AG10803 (cell line): ENCODE data around the gene PLEKHM3.

ENCODE experiments used
- DNase-seq: peaks from one replicate; pipeline ENCODE4 v3.0.0; 2010; ENCODE audit warnings: low read depth
- H3K4me3 ChIP-seq: 2 replicates; pipeline ENCODE4 v1.5.1; 2011; ENCODE audit warnings: mild to moderate bottlenecking, low read length, control low read depth
- TF ChIP-seq, protein P1 (sequence below): conservative IDR thresholded peaks from 2 replicates; pipeline ENCODE4 v1.5.1; 2011; ENCODE audit warnings: mild to moderate bottlenecking, low read length, control low read depth, inconsistent platforms

The PLEKHM3 gene

DNA sequence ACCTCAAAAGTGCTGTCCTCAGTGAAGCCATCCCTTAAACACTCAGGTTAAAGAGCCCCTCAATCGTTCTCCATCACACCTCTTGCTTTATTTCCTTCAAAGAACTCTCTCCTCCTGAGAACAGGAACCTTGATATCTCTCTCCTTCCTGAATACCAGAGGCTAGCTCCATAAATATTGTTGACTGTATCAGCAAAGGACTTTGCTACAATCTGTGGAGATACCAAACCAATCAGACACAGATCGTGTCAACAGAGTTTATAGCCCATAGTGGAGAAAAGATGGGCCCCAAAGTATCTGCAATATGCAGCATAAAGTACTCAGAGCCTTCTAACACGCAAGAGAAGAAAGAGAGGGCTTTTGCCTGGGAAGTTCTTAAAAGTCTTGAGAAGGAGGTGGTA, 36.4 kb downstream of the PLEKHM3 start:
- H3K4me3 ChIP-seq: no peak overlapping the region
- no peak for DNase-seq
- TF ChIP-seq, protein P1, sequence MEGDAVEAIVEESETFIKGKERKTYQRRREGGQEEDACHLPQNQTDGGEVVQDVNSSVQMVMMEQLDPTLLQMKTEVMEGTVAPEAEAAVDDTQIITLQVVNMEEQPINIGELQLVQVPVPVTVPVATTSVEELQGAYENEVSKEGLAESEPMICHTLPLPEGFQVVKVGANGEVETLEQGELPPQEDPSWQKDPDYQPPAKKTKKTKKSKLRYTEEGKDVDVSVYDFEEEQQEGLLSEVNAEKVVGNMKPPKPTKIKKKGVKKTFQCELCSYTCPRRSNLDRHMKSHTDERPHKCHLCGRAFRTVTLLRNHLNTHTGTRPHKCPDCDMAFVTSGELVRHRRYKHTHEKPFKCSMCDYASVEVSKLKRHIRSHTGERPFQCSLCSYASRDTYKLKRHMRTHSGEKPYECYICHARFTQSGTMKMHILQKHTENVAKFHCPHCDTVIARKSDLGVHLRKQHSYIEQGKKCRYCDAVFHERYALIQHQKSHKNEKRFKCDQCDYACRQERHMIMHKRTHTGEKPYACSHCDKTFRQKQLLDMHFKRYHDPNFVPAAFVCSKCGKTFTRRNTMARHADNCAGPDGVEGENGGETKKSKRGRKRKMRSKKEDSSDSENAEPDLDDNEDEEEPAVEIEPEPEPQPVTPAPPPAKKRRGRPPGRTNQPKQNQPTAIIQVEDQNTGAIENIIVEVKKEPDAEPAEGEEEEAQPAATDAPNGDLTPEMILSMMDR: no peak

DNA sequence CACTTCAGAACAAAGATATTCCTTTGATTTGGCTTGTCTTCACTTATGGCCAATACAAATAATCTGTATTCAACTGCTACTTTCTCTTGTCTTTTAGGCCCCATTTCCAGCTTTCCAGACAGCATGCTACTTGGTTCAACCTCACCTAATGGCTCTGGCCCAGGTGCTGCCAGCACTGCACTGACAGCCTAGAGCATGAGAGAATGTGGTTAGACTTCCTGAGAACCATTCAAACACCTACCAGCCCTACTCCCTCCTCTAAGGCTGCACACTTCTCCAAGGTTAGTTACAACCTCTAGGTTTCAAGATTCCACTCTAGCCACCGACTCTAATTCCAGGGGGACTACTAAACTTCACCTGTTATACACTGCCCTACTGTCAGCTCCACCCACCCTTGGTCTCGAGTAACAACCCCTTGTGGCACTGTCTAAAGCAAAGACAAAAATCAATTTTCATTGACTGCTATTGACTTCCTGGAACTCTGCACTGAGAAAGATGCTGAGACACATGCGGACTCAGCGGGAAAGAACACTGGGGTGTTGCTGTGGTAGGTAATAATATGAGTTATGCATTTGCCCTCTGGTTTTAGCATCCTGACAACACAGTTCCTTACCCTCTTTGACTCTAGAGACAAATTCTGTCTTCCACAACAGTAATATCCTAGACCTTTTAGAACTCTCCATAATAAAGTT, 38.2 kb downstream of the PLEKHM3 start:
- TF ChIP-seq, protein P1: no peak
- no peak overlapping the region for H3K4me3 ChIP-seq
- no peak for DNase-seq

DNA sequence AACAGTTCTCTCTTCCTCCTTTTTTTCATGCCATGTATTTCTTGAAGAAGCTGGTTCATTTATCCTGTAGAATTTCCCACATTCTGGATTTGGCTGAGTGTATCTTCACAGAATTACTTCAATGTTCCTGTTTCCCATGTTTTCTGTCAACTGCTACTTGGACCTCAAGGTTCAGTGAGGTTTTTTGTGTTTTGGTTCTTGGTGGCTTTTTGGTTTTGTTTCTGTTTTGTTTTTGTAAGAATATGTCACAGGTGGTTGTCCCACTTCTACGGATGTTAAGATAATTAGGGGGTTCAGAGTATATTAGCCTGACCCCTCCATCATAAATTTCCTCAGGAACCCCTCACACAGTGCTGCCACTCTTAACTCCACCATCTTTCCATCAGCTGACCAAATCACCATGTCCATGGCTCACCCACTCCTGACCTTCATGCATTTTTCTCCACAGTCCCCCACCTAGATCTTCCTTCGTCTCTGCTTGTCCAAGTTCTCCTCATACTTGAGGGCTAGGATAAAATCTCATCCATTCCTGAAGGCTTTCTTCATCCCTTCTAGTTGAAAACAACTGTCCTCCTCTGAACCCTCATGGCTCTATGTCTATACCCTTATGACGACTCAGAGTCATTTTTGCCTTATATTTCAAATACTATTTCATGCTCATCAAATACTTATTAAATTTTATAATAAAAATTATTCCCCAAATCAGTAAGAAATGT, 40.4 kb downstream of the PLEKHM3 start:
- no peak for DNase-seq
- no peak overlapping the region for H3K4me3 ChIP-seq
- TF ChIP-seq, protein P1: no peak

DNA sequence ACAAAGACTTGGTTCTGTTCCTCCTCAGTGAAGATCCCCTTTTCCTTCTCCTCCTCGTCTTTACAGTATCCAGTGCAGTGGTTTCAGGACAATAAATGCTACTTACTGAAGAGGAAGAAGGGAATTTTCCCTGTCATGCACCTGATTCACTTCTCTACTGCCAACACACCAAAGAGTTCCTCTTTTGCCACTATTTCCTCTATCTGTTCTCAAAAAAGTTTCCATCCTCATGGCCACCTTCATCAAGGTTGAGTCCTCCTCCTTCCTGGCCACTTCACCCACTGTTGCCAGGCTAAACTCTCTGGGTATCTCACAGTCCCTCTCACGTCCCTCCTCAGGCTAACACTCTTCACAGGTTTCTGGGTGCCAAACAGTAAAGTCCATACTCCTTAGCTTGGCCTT, 41.7 kb downstream of the PLEKHM3 start:
- no peak overlapping the region for H3K4me3 ChIP-seq
- TF ChIP-seq, protein P1: no peak
- no peak for DNase-seq

DNA sequence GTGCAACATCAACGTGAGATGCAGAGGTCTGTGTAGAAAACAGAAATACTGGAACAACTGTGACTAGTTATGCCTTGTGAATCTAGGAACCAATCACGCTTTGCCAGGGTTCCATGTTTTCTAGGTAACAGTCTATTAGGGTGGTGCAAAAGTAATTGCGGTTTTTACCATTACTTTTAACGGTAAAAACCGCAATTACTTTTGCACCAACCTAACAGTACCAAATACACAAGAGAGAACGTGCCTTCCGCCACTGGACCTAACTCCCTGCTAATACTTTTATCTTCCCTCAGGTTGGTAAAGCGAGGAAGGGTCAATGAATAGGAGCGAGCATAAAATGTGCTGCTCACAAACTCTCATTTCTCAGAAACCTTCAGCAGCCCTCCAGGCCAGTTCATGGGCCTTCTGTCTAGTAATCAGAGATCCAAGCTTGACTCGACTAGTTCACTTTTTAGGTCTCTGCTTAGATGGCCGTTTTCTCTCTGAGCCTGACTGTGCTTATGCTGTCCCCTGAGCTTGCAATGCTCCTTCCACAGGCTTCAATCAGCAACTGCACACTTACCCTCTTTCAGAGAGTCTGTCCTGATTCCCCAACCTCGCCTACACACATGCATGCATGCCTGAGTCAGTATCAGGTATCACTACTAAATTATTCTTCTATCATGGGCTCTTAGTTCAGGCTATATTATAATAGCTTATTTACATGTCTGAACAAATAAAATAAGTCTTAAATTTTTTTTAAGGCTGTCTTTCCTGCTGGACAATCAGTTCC, 47.0 kb downstream of the PLEKHM3 start:
- DNase-seq: no peak
- no peak overlapping the region for H3K4me3 ChIP-seq
- TF ChIP-seq, protein P1: no peak

DNA sequence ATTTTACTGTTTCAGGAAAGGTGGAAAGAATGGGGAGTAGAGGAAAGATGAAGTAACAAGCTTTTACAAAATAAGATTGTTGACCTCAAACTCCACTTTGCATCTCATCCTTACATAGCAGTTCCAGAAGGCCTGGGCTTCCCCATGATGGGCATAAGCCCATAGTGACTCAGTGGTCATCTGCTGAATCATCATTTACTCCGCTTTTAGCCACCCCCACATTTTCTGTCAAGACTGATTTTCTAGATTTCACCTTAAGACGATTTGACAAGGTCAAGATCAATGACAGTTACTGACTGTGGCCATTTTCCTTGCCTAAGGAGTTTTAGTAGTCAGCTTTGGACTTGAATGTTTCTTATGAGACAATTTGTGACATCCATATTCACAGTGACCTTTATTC, 49.4 kb downstream of the PLEKHM3 start:
- TF ChIP-seq, protein P1: no peak
- no peak for DNase-seq
- no peak overlapping the region for H3K4me3 ChIP-seq
